Activated naive CD8-positive, alpha-beta T cell treated with anti-CD3 and anti-CD28 coated beads, Interleukin-2, amount 50 U/mL, for 24 hours (primary cell): ENCODE data around the gene CCDC12.

ENCODE experiments used
- ATAC-seq: fragments of 150-1000 bp; cut with Tn5 transposase; one replicate; pipeline ENCODE4 v1.10.0; 2021
- DNase-seq: peaks from one replicate; pipeline ENCODE4 v3.0.0; 2021
- H3K27ac Mint-ChIP-seq: one replicate; pipeline ENCODE4 v1.8.0; 2021; ENCODE audit warnings: mild to moderate bottlenecking, mixed read lengths
- H3K27me3 Mint-ChIP-seq: one replicate; pipeline ENCODE4 v1.8.0; 2021; ENCODE audit warnings: mixed read lengths
- H3K36me3 Mint-ChIP-seq: one replicate; pipeline ENCODE4 v1.8.0; 2021; ENCODE audit warnings: low read depth, mixed read lengths
- H3K4me1 Mint-ChIP-seq: one replicate; pipeline ENCODE4 v1.8.0; 2021; ENCODE audit warnings: mixed read lengths
- H3K4me3 Mint-ChIP-seq: one replicate; pipeline ENCODE4 v1.8.0; 2021; ENCODE audit warnings: mild to moderate bottlenecking, moderate library complexity, mixed read lengths
- H3K9me3 Mint-ChIP-seq: one replicate; pipeline ENCODE4 v1.8.0; 2021; ENCODE audit warnings: mixed read lengths

Gene CCDC12

GRCh38 chr3:46939578-46940445 is 36.7 kb downstream of the CCDC12 start:
- H3K36me3 Mint-ChIP-seq, result peaks cover 36% of the 10 kb centered on the region
- H3K4me3 Mint-ChIP-seq, result no peak overlapping the region
- DNase-seq (no peak), ATAC-seq (no peak)
- H3K9me3 Mint-ChIP-seq, result no peaks in the 10 kb centered on the region
- H3K4me1 Mint-ChIP-seq, result peaks cover 59% of the 10 kb centered on the region
- H3K27me3 Mint-ChIP-seq, result no peaks in the 10 kb centered on the region
- H3K27ac Mint-ChIP-seq, result peak overlapping the region; percentile 31

- Mint-ChIP-seq H3K4me1 (peaks cover 57% of the 10 kb centered on the region), H3K4me3 (no peak overlapping the region), H3K9me3 (no peaks in the 10 kb centered on the region), H3K36me3 (peaks cover 36% of the 10 kb centered on the region), H3K27me3 (no peaks in the 10 kb centered on the region), H3K27ac (no peak overlapping the region)
- no peak for ATAC-seq
- DNase-seq, result no peak
These were observed 38.4 kb downstream of the CCDC12 start for GRCh38 chr3:46938118-46938517.

DNA sequence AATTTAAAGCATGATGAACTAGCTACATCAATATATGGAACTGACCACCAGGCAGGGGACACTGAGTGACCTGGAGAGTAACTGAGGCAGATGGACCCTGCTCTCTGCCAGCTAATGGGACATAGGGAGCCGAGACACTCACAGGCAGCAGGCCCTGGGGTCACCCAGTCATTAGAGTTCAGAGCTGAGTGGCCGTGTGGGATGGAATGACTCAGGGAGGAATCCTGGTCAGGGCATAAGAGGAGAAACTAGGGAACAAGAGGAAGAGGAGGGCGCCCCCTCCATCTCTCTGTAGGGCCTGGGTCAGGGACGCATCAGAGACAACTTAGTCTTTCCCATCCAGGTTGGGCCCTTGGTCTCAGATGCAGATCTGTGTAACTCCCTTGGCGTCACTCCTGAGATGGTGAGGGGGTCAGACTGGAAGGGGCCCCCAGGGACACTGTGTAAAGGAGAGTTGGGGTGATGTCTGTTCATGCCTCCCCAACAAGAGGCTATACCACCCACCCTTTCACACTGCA is 39.8 kb downstream of the CCDC12 start:
- H3K27ac Mint-ChIP-seq, result no peak overlapping the region
- H3K4me3 Mint-ChIP-seq, result no peak overlapping the region
- peaks cover 62% of the 10 kb centered on the region for H3K4me1 Mint-ChIP-seq
- H3K27me3 Mint-ChIP-seq, result no peaks in the 10 kb centered on the region
- no peak for DNase-seq
- peaks cover 32% of the 10 kb centered on the region for H3K36me3 Mint-ChIP-seq
- H3K9me3 Mint-ChIP-seq, result no peaks in the 10 kb centered on the region
- ATAC-seq, result no peak

DNA sequence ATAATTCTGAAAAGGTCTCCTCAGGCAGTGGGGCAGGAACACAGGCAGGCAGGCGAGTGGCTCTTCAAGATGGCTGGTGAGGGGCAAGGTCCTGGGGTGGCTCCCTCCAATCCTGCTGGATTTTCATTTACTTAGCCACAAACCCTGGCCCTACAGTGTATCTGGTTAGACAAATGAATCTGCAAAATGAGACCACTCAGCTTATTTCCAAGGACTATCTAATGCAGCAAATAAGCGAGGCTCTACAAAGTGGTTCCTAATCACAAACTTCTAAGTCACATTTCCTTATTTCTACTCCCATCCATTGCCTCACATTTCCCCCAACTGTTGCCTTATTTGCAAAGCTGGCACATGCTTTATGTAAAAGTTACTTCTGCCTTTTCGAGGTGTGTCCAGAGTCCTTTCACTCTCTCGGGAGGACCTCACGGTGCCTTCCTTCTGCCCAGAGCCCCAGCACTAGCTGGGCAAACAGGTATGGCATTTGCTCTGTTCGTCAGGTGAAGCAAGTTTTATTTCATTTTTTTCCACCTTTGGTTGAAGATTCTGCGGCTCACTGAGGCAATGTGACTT is 40.5 kb downstream of the CCDC12 start:
- DNase-seq (no peak), ATAC-seq (no peak)
- Mint-ChIP-seq H3K9me3 (no peaks in the 10 kb centered on the region), H3K4me3 (no peak overlapping the region), H3K4me1 (peaks cover 69% of the 10 kb centered on the region), H3K36me3 (peaks cover 35% of the 10 kb centered on the region), H3K27ac (no peak overlapping the region), H3K27me3 (no peaks in the 10 kb centered on the region)

DNA sequence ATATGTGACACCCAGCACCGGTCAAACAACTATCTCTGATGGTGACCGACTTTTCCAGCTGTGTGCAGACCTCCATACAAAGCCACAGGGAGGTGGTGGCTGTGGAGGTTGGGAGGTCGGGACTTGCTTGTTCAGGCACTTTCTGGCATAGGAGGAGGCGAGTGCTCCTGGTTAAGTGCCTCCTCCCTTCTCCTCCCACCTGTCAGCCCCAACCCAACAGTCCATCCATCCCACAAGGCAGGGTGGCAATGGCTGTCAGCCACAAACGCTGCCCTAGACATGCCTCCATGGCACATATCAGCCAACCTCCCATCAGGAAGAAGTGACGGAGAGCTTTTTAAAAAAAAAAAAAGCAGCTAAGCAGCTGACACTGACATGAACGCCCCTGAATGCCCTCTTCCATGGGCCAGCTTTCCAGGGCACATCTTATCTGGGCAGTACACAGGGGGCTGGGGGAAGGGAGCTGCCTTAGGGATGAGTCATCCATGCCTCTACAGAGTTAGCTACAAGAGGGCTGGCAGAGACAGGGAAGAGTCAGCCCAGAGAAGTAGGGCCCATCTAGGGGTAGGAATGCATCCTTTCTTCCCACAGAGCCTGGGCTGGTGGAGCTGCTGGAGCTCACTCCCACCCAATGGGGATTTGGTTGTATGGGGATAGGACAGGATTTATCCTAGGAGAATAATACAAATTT is 41.2 kb downstream of the CCDC12 start:
- no peaks in the 10 kb centered on the region for H3K9me3 Mint-ChIP-seq
- no peak for DNase-seq
- ATAC-seq, result peak; percentile 53
- H3K4me3 Mint-ChIP-seq, result no peak overlapping the region
- H3K4me1 Mint-ChIP-seq, result peaks cover 73% of the 10 kb centered on the region
- H3K36me3 Mint-ChIP-seq, result peaks cover 37% of the 10 kb centered on the region
- no peaks in the 10 kb centered on the region for H3K27me3 Mint-ChIP-seq
- H3K27ac Mint-ChIP-seq, result peak overlapping the region; percentile 35

DNA sequence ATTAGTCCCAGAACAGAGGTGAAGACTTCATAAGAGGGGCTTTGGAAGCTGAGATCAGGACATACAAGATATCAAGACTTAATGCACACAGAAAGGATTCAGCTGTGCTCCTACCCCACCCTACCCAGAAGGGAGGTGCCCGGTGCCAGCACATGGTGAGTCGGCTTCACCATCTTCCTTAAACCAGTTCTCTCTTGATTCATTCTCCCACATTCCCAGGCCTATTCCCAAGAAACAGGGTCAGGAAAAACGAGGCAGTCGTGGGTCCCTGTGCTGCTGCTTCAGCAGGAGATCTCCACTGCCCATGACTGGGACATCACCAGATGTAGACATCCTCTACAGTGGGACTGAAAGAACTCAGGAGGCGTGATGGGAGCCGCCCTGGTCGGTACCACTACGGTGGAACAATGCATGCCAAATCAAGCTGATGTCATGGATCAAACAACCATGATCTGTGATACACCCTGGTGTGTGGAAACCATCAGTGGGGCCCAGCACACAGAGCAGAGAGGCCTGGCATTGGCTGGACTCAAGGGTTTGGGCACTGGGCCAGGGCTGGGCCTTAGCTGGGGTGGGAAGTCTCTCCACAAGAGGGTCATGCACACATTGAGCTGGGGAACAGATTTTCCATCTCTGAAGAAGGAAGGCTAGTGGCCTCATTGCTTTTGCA is 41.9 kb downstream of the CCDC12 start:
- no peak for ATAC-seq

GRCh38 chr3:46934072-46934471 is 42.5 kb downstream of the CCDC12 start:
- H3K9me3 Mint-ChIP-seq, result no peaks in the 10 kb centered on the region
- peak overlapping the region; percentile 44 for H3K27ac Mint-ChIP-seq
- H3K36me3 Mint-ChIP-seq, result peaks cover 36% of the 10 kb centered on the region
- no peaks in the 10 kb centered on the region for H3K27me3 Mint-ChIP-seq
- H3K4me1 Mint-ChIP-seq, result peaks cover 74% of the 10 kb centered on the region
- ATAC-seq (no peak), DNase-seq (no peak)
- H3K4me3 Mint-ChIP-seq, result no peak overlapping the region

More for the DNA sequence above, 41.9 kb downstream of the CCDC12 start:
- Mint-ChIP-seq H3K27me3 (no peaks in the 10 kb centered on the region), H3K27ac (peak overlapping the region; percentile 44), H3K36me3 (peaks cover 31% of the 10 kb centered on the region), H3K9me3 (no peaks in the 10 kb centered on the region), H3K4me1 (peaks cover 72% of the 10 kb centered on the region), H3K4me3 (no peak overlapping the region)
- no peak for DNase-seq

DNA sequence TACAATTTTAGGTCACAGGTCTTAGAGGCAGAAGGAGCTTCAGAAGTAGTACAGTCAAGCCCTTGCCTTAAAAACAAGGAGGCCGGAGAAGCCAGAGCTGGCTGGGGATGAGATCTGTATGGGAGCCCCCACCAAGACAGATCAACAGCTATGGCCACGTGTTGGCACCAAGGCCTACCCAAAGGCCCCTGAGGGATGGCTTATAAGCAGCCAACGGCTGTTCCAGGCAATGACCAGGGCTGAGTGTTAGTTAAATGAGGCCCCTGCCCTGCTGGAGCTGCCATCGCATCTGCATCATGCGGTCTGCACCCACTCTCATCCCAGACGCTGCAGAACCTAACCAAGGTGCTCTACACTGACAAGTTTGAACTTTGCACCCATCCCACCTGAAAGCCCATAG is 43.3 kb downstream of the CCDC12 start:
- Mint-ChIP-seq H3K36me3 (peaks cover 37% of the 10 kb centered on the region), H3K27ac (no peak overlapping the region), H3K4me1 (peaks cover 77% of the 10 kb centered on the region), H3K27me3 (no peaks in the 10 kb centered on the region), H3K4me3 (no peak overlapping the region), H3K9me3 (no peaks in the 10 kb centered on the region)
- DNase-seq, result no peak
- no peak for ATAC-seq

DNA sequence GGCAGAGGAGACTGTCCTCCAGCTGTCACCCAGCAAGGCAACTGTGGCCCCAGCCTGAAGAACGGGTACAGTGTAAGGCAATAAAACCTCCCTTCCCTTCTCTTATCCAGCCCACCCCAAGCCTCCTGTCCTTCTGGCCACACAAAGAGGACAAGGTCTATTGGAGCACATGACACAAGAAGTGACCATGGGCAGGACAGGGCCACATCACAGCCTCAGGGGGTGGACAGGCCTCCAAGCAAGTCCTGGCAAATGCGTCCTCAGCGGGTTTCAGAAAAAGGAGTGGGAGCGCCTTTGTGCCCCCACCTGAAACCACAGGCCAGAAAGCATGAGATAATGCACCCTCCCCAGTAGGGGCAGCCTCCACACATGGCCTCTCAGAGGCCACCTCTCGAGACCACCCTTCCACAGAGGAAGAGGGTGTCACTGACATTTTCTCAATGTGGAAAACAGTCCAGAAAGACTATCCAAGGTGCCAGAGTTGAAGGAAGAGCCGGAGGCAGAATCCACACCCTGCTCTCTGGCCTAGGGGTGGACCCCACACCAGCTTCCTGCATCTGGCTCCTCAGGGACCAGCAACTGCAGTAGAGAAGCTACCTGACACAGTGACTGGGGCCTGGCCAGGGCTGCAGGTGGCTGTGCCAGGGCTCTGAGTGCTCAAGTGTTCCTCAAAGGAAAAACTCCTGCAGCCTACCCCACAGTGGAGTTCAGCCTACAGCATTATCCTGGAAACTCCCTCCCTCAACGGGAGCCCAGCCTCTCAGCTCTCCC is 43.9 kb downstream of the CCDC12 start:
- Mint-ChIP-seq H3K36me3 (peaks cover 34% of the 10 kb centered on the region), H3K4me3 (no peak overlapping the region), H3K9me3 (no peaks in the 10 kb centered on the region), H3K4me1 (peaks cover 80% of the 10 kb centered on the region), H3K27ac (peak overlapping the region; percentile 84), H3K27me3 (no peaks in the 10 kb centered on the region)
- DNase-seq (no peak), ATAC-seq (no peak)

GRCh38 chr3:46931631-46932331 is 44.8 kb downstream of the CCDC12 start:
- Mint-ChIP-seq H3K4me1 (peaks cover 87% of the 10 kb centered on the region), H3K9me3 (no peaks in the 10 kb centered on the region), H3K27me3 (no peaks in the 10 kb centered on the region), H3K27ac (peak overlapping the region; percentile 84), H3K4me3 (no peak overlapping the region), H3K36me3 (peaks cover 40% of the 10 kb centered on the region)
- no peak for DNase-seq
- no peak for ATAC-seq

DNA sequence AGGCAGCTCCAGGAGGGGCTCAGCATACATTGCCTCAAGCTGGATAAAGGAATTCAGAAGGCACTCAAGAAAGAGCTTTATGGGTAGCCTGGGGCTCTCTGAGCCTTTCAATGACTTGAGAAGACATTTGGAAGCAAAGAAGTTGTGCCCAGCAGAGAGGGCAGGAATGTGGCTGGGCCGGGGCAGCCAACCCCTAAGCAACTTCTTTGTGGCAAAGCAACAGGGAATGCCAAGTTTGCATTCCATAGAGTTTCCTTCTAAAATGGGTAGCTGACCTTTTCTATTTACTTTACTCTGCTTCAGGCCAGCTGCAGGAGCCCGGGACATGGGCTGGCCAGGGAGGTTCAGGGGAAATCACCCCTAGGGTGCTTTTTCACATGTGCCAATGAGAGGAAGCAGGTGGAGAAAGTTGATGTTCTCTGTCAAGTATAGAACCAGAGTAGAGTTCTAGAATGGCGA is 45.6 kb downstream of the CCDC12 start:
- peaks cover 34% of the 10 kb centered on the region for H3K36me3 Mint-ChIP-seq
- peak overlapping the region; percentile 84 for H3K27ac Mint-ChIP-seq
- DNase-seq (no peak), ATAC-seq (no peak)
- no peaks in the 10 kb centered on the region for H3K27me3 Mint-ChIP-seq
- H3K4me3 Mint-ChIP-seq, result no peak overlapping the region
- peaks cover 87% of the 10 kb centered on the region for H3K4me1 Mint-ChIP-seq
- H3K9me3 Mint-ChIP-seq, result no peaks in the 10 kb centered on the region

- no peak overlapping the region for H3K4me3 Mint-ChIP-seq
- peaks cover 87% of the 10 kb centered on the region for H3K4me1 Mint-ChIP-seq
- peaks cover 34% of the 10 kb centered on the region for H3K36me3 Mint-ChIP-seq
- peak overlapping the region; percentile 84 for H3K27ac Mint-ChIP-seq
- ATAC-seq (no peak), DNase-seq (no peak)
- no peaks in the 10 kb centered on the region for H3K9me3 Mint-ChIP-seq
- H3K27me3 Mint-ChIP-seq, result no peaks in the 10 kb centered on the region
These were observed 46.2 kb downstream of the CCDC12 start for GRCh38 chr3:46930166-46930944.

DNA sequence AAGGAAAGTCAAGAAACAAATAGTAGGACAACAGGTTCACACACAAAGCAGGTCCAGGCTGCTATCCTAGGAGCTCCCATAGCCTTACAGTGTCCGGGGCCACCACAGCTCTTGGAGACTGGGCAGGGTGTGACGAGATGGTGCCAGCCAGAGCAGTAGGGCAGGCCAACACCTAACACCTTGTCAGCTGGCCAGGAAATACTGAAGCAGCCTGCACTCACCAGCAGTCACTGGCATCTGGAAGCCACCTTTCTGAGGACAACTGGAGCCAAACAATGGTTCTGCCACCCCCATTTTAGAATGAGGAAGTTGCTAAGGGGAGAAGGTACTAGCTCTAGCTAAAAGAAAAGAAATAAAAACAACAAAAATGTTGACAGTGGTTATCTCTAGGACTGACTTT is 47.2 kb downstream of the CCDC12 start:
- H3K27ac Mint-ChIP-seq, result peak overlapping the region; percentile 58
- no peaks in the 10 kb centered on the region for H3K9me3 Mint-ChIP-seq
- H3K36me3 Mint-ChIP-seq, result peaks cover 40% of the 10 kb centered on the region
- no peak for DNase-seq
- H3K27me3 Mint-ChIP-seq, result no peaks in the 10 kb centered on the region
- peaks cover 82% of the 10 kb centered on the region for H3K4me1 Mint-ChIP-seq
- H3K4me3 Mint-ChIP-seq, result no peak overlapping the region
- no peak for ATAC-seq
